HEK293 (cell line): Measurements from ENCODE around the gene HSH2D.
A peak's percentile ranks its signal among the peaks of the same experiment; 100 is the strongest.

Source experiments
- CTCF ChIA-PET: fragments of 350-600 bp; formaldehyde crosslinking; extraction: SDS; loops from one replicate; lab custom pipeline; 2021; ENCODE audit warnings: antibody characterized with exemption; lab: Yijun Ruan, JAX
- POLR2A ChIA-PET: fragments of 300-600 bp; formaldehyde crosslinking; extraction: SDS; loops from one replicate; lab custom pipeline; 2020; ENCODE audit warnings: antibody characterized with exemption, inconsistent platforms; lab: Yijun Ruan, JAX
- H3K27ac ChIP-seq: fragments of 200-500 bp; sonication (Bioruptor generic); 2 replicates; pipeline ENCODE4 v1.5.1; 2014; ENCODE audit warnings: low read depth, low read length, control low read depth, inconsistent platforms; ENCODE audit errors: extremely low read depth
- H3K36me3 ChIP-seq, 2 experiments: fragments of 200-500 bp in 1 of 2; sonication (Bioruptor generic) in 1 of 2; 1 replicate in 1 of 2; 2 replicates in 1 of 2; pipeline ENCODE4 v1.5.1; 2014 to 2017; ENCODE audit warnings: inconsistent platforms in 2 of 2, low read length in 2 of 2; ENCODE audit not compliant: control insufficient read depth in 2 of 2, insufficient read depth in 1 of 2
- H3K4me1 ChIP-seq: fragments of 200-500 bp; sonication (Bioruptor generic); 2 replicates; pipeline ENCODE4 v1.5.1; 2014; ENCODE audit warnings: mild to moderate bottlenecking, low read length, inconsistent platforms; ENCODE audit not compliant: control insufficient read depth, insufficient read depth
- H3K4me3 ChIP-seq: 2 replicates; pipeline ENCODE4 v1.5.1; 2011; ENCODE audit warnings: low read depth, mild to moderate bottlenecking, control low read depth, low read length, moderate library complexity
- H3K9me3 ChIP-seq: fragments of 200-500 bp; sonication (Bioruptor generic); 2 replicates; pipeline ENCODE4 v1.5.1; 2014; ENCODE audit warnings: low read depth, low read length, inconsistent platforms; ENCODE audit not compliant: control insufficient read depth, insufficient read depth
- AEBP2 ChIP-seq: fragments of 450-650 bp; formaldehyde crosslinking; IDR thresholded peaks from 2 replicates; pipeline ENCODE4 v1.5.1; 2016; ENCODE audit warnings: missing biosample characterization, missing genetic modification characterization, borderline replicate concordance
- EGR2 ChIP-seq: fragments of 450-650 bp; formaldehyde crosslinking; IDR thresholded peaks from 2 replicates; pipeline ENCODE4 v1.5.1; 2016; ENCODE audit warnings: low read depth, missing biosample characterization, missing genetic modification characterization
- OSR2 ChIP-seq: fragments of 450-650 bp; formaldehyde crosslinking; IDR thresholded peaks from 2 replicates; pipeline ENCODE4 v1.5.1; 2016; ENCODE audit warnings: missing biosample characterization, missing genetic modification characterization
- OVOL3 ChIP-seq: fragments of 450-650 bp; formaldehyde crosslinking; IDR thresholded peaks from 2 replicates; pipeline ENCODE4 v1.5.1; 2016; ENCODE audit warnings: missing biosample characterization, missing genetic modification characterization
- SP2 ChIP-seq: fragments of 450-650 bp; formaldehyde crosslinking; IDR thresholded peaks from 2 replicates; pipeline ENCODE4 v1.5.1; 2016; ENCODE audit warnings: missing biosample characterization, missing genetic modification characterization
- SP7 ChIP-seq: fragments of 450-650 bp; formaldehyde crosslinking; IDR thresholded peaks from 2 replicates; pipeline ENCODE4 v1.5.1; 2016; ENCODE audit warnings: missing biosample characterization, missing genetic modification characterization
- ZBTB1 ChIP-seq: fragments of 450-650 bp; formaldehyde crosslinking; IDR thresholded peaks from 2 replicates; pipeline ENCODE4 v1.5.1; 2016; ENCODE audit warnings: missing biosample characterization, missing genetic modification characterization
- ZBTB17 ChIP-seq: fragments of 450-650 bp; formaldehyde crosslinking; IDR thresholded peaks from 2 replicates; pipeline ENCODE4 v1.5.1; 2016; ENCODE audit warnings: missing biosample characterization, missing genetic modification characterization
- ZBTB21 ChIP-seq: fragments of 450-650 bp; formaldehyde crosslinking; IDR thresholded peaks from 2 replicates; pipeline ENCODE4 v1.5.1; 2017; ENCODE audit warnings: missing biosample characterization, missing genetic modification characterization
- ZFP69B ChIP-seq: fragments of 450-650 bp; formaldehyde crosslinking; IDR thresholded peaks from 2 replicates; pipeline ENCODE4 v1.5.1; 2016; ENCODE audit warnings: missing biosample characterization, missing genetic modification characterization
- ZNF138 ChIP-seq: fragments of 450-650 bp; formaldehyde crosslinking; IDR thresholded peaks from 2 replicates; pipeline ENCODE4 v1.5.1; 2016; ENCODE audit warnings: missing biosample characterization, missing genetic modification characterization, borderline replicate concordance
- ZNF155 ChIP-seq: fragments of 450-650 bp; formaldehyde crosslinking; IDR thresholded peaks from 2 replicates; pipeline ENCODE4 v1.5.1; 2016; ENCODE audit warnings: missing biosample characterization, missing genetic modification characterization
- ZNF175 ChIP-seq: fragments of 450-650 bp; formaldehyde crosslinking; IDR thresholded peaks from 2 replicates; pipeline ENCODE4 v1.5.1; 2016; ENCODE audit warnings: missing biosample characterization, missing genetic modification characterization
- ZNF223 ChIP-seq: fragments of 450-650 bp; formaldehyde crosslinking; IDR thresholded peaks from 2 replicates; pipeline ENCODE4 v1.5.1; 2016; ENCODE audit warnings: missing biosample characterization, missing genetic modification characterization
- ZNF239 ChIP-seq: fragments of 450-650 bp; formaldehyde crosslinking; IDR thresholded peaks from 2 replicates; pipeline ENCODE4 v1.5.1; 2016; ENCODE audit warnings: missing biosample characterization, missing genetic modification characterization
- ZNF24 ChIP-seq: fragments of 450-650 bp; formaldehyde crosslinking; IDR thresholded peaks from 2 replicates; pipeline ENCODE4 v1.5.1; 2016; ENCODE audit warnings: missing biosample characterization, missing genetic modification characterization
- ZNF324 ChIP-seq: fragments of 450-650 bp; formaldehyde crosslinking; IDR thresholded peaks from 2 replicates; pipeline ENCODE4 v1.5.1; 2016; ENCODE audit warnings: missing biosample characterization, missing genetic modification characterization
- ZNF335 ChIP-seq: fragments of 450-650 bp; formaldehyde crosslinking; conservative IDR thresholded peaks from 2 replicates; pipeline ENCODE4 v1.5.1; 2016; ENCODE audit warnings: missing biosample characterization, missing genetic modification characterization
- ZNF354C ChIP-seq: fragments of 450-650 bp; formaldehyde crosslinking; IDR thresholded peaks from 2 replicates; pipeline ENCODE4 v1.5.1; 2016; ENCODE audit warnings: missing biosample characterization, missing genetic modification characterization, low read depth, borderline replicate concordance
- ZNF366 ChIP-seq: fragments of 450-650 bp; formaldehyde crosslinking; conservative IDR thresholded peaks from 2 replicates; pipeline ENCODE4 v1.5.1; 2016; ENCODE audit warnings: missing biosample characterization, missing genetic modification characterization
- ZNF416 ChIP-seq: fragments of 450-650 bp; formaldehyde crosslinking; IDR thresholded peaks from 2 replicates; pipeline ENCODE4 v1.5.1; 2016; ENCODE audit warnings: missing biosample characterization, missing genetic modification characterization
- ZNF488 ChIP-seq: fragments of 450-650 bp; formaldehyde crosslinking; IDR thresholded peaks from 2 replicates; pipeline ENCODE4 v1.5.1; 2016; ENCODE audit warnings: missing biosample characterization, missing genetic modification characterization
- ZNF544 ChIP-seq: fragments of 450-650 bp; formaldehyde crosslinking; IDR thresholded peaks from 2 replicates; pipeline ENCODE4 v1.5.0; 2017; ENCODE audit warnings: missing biosample characterization, missing genetic modification characterization
- ZNF571 ChIP-seq: fragments of 450-650 bp; formaldehyde crosslinking; IDR thresholded peaks from 2 replicates; pipeline ENCODE4 v1.5.0; 2017; ENCODE audit warnings: missing biosample characterization, missing genetic modification characterization
- ZNF585B ChIP-seq: fragments of 450-650 bp; formaldehyde crosslinking; IDR thresholded peaks from 2 replicates; pipeline ENCODE4 v1.5.1; 2016; ENCODE audit warnings: missing biosample characterization, missing genetic modification characterization
- ZNF626 ChIP-seq: fragments of 450-650 bp; sonication (Bioruptor Pico); formaldehyde crosslinking; IDR thresholded peaks from 2 replicates; pipeline ENCODE4 v1.5.1; 2018; ENCODE audit warnings: missing biosample characterization, missing genetic modification characterization, inconsistent platforms
- ZNF639 ChIP-seq: fragments of 450-650 bp; formaldehyde crosslinking; IDR thresholded peaks from 2 replicates; pipeline ENCODE4 v1.5.1; 2016; ENCODE audit warnings: missing biosample characterization, missing genetic modification characterization
- ZNF701 ChIP-seq: fragments of 450-650 bp; formaldehyde crosslinking; IDR thresholded peaks from 2 replicates; pipeline ENCODE4 v1.5.1; 2016; ENCODE audit warnings: missing biosample characterization, missing genetic modification characterization
- ZNF76 ChIP-seq: fragments of 450-650 bp; formaldehyde crosslinking; IDR thresholded peaks from 2 replicates; pipeline ENCODE4; 2016; ENCODE audit warnings: low read depth, missing biosample characterization, missing genetic modification characterization, borderline replicate concordance
- ZNF792 ChIP-seq: fragments of 450-650 bp; formaldehyde crosslinking; IDR thresholded peaks from 2 replicates; pipeline ENCODE4 v1.5.1; 2016; ENCODE audit warnings: missing biosample characterization, missing genetic modification characterization

The HSH2D gene

GRCh38 chr19:16191216-16191908 lies 47.9 kb downstream of the HSH2D start:
- H3K9me3 ChIP-seq: no peaks in the 10 kb centered on the region
- no peaks in the 10 kb centered on the region for H3K4me1 ChIP-seq
- H3K27ac ChIP-seq: no peak overlapping the region
- TF ChIP-seq ZBTB21 (tag by site-specific recombination): no peak
- TF ChIP-seq AEBP2 (tag by site-specific recombination): no peak
- no peak for TF ChIP-seq ZNF701 (tag by site-specific recombination)
- no peak for TF ChIP-seq ZFP69B (tag by site-specific recombination)
- TF ChIP-seq ZNF792 (tag by site-specific recombination): no peak
- TF ChIP-seq OVOL3 (tag by site-specific recombination): no peak
- no peak for TF ChIP-seq ZNF354C
- no peak for TF ChIP-seq ZNF324 (tag by site-specific recombination)
- no peak for TF ChIP-seq ZNF571 (tag by site-specific recombination)
- TF ChIP-seq SP2 (tag by site-specific recombination): no peak
- TF ChIP-seq ZNF138 (tag by site-specific recombination): no peak
- no peak for TF ChIP-seq ZNF223 (tag by site-specific recombination)
- no peak for TF ChIP-seq ZNF416
- TF ChIP-seq, all 188 proteins: peak for 0
- H3K4me3 ChIP-seq: no peak overlapping the region
- peaks cover 19 to 61% of the 10 kb centered on the region in 2 experiments for H3K36me3 ChIP-seq
- ChIA-PET POLR2A (no interaction called here), CTCF (no interaction called here)

DNA sequence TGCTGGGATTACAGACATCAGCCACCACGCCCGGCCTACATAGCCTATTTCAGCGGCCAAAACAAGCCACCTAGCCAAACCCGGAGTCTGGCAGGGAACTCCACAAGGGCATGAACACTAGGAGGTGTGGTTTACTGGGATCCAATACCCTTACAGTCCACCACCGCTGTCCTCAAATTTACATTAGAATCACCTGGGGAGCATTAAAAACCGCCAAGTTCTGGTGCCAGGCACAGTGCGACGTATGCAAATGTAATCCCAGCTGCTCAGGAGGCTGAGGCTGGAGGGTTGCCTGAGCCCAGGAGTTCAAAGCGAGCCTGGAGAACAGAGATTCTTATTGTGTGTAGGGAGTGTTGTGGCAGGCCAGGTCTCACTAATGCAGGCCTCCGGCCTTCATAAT lies 50.0 kb downstream of the HSH2D start:
- CTCF ChIA-PET: interaction anchor here (0.7 to 1.0 kb wide), 2 partner anchors 7 to 193 kb away, joined by 3 to 6 read pairs; no protein-coding TSS in a partner anchor
- peaks cover 19 to 47% of the 10 kb centered on the region in 2 experiments for H3K36me3 ChIP-seq
- no peak for TF ChIP-seq ZNF138 (tag by site-specific recombination)
- no peak for TF ChIP-seq ZNF335
- no peak for TF ChIP-seq ZNF626 (tag by site-specific recombination)
- TF ChIP-seq ZNF544 (tag by site-specific recombination): no peak
- no peak for TF ChIP-seq ZNF366 (tag by site-specific recombination)
- TF ChIP-seq ZBTB17 (tag by site-specific recombination): peak; percentile 35; the same call in 1 of the 2 replicates

DNA sequence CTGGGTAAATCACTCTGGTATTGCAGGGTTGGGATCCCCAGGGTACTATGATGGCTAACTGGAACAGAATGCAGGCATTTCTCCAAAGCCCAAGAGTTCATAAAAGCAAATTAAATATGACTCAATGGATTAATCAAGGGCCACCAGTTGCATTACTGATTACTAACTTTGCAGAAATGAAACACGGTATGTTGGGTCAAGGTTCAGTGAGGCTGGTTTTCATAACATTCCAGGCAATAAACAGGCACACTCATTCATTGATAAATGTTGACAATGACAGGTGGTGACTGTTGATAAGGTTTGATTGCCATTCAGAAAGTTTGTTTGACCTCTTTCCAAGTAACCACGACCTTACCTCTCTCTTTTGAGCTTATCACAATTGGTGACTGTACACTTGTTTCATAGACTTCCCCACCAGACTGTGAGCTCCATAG lies 53.7 kb downstream of the HSH2D start:
- no peaks in the 10 kb centered on the region for H3K9me3 ChIP-seq
- POLR2A ChIA-PET: interaction anchor here (0.7 to 1.4 kb wide), 5 partner anchors 9 to 156 kb away, joined by 3 to 27 read pairs (median 4); partner anchors contain the start of gene FAM32A
- peak overlapping the region; percentile 78 for H3K4me3 ChIP-seq
- peaks cover 5% of the 10 kb centered on the region; the same call in 1 of the 2 replicates for H3K4me1 ChIP-seq
- peak overlapping the region; percentile 53 for H3K27ac ChIP-seq
- peaks cover 5 to 34% of the 10 kb centered on the region in 2 experiments for H3K36me3 ChIP-seq
- CTCF ChIA-PET: interaction anchor here (0.6 to 2.1 kb wide), 3 partner anchors 12 to 86 kb away, joined by 3 to 6 read pairs (median 5); partner anchors contain the start of gene FAM32A
- TF ChIP-seq ZNF239 (tag by site-specific recombination) (no peak), ZNF639 (tag by site-specific recombination) (0 out of 2 replicates have a peak, but pooled peaks have one; percentile 26), ZNF76 (tag by site-specific recombination) (no peak), ZNF155 (no peak), SP7 (tag by site-specific recombination) (peak; percentile 69), EGR2 (tag by site-specific recombination) (no peak), ZNF24 (tag by site-specific recombination) (0 out of 2 replicates have a peak, but pooled peaks have one; percentile 20), ZNF585B (tag by site-specific recombination) (no peak), ZNF175 (no peak), ZNF488 (tag by site-specific recombination) (no peak), OSR2 (tag by site-specific recombination) (peak; percentile 21; the same call in 1 of the 2 replicates), ZBTB1 (tag by site-specific recombination) (peak; percentile 72; the same call in 1 of the 2 replicates)

More for the DNA sequence above, 50.0 kb downstream of the HSH2D start:
- POLR2A ChIA-PET: interaction anchor here (1.3 kb wide), 1 partner anchor 8 kb away, joined by 5 read pairs; no protein-coding TSS in a partner anchor
- H3K27ac ChIP-seq: no peak overlapping the region
- H3K4me3 ChIP-seq: no peak overlapping the region
- H3K9me3 ChIP-seq: no peaks in the 10 kb centered on the region
- H3K4me1 ChIP-seq: no peaks in the 10 kb centered on the region; the same call in 1 of the 2 replicates
